Activated CD4-positive, alpha-beta T cell treated with anti-CD3 and anti-CD28 coated beads for 36 hours (primary cell): ENCODE measurements around the gene SPATA6. TPM values are rescaled to one million over a fixed set of nuclear protein-coding genes. Genes with fewer than 3 reads are reported as not detected.
"Not testable (repeated sequence)": the region's sequence is repeated elsewhere in the genome, so short reads cannot be mapped to it uniquely, and the experiment has no call there.

Experiments
- ATAC-seq: fragments of 200-7000 bp; cut with Tn5 transposase; one replicate; pipeline ENCODE4 v1.10.0; 2021; ENCODE audit warnings: mild to moderate bottlenecking, moderate library complexity
- CTCF ChIA-PET: fragments of 350-600 bp; sonication (Branson Sonifier 250); formaldehyde crosslinking; loops from one replicate; lab custom pipeline; 2021; ENCODE audit warnings: antibody characterized with exemption; lab: Charles Lee
- POLR2A ChIA-PET: fragments of 350-600 bp; sonication (Branson Sonifier 250); formaldehyde crosslinking; loops from one replicate; lab custom pipeline; 2021; ENCODE audit warnings: antibody characterized with exemption, inconsistent platforms; lab: Charles Lee
- DNase-seq: peaks from one replicate; pipeline ENCODE4 v3.0.0-alpha.2; 2020
- H3K27ac Mint-ChIP-seq: one replicate; pipeline ENCODE4 v1.8.0; 2021; ENCODE audit warnings: mixed read lengths
- H3K27me3 Mint-ChIP-seq: one replicate; pipeline ENCODE4 v1.8.0; 2021; ENCODE audit warnings: mixed read lengths
- H3K36me3 Mint-ChIP-seq: one replicate; pipeline ENCODE4 v1.8.0; 2021; ENCODE audit warnings: low read depth, mixed read lengths
- H3K4me1 Mint-ChIP-seq: one replicate; pipeline ENCODE4 v1.8.0; 2021; ENCODE audit warnings: mixed read lengths
- H3K4me3 Mint-ChIP-seq: one replicate; pipeline ENCODE4 v1.8.0; 2021; ENCODE audit warnings: mild to moderate bottlenecking, moderate library complexity, mixed read lengths
- H3K9me3 Mint-ChIP-seq: one replicate; pipeline ENCODE4 v1.8.0; 2021; ENCODE audit warnings: low read depth, mixed read lengths
- intact Hi-C, 2 experiments: fragments of 100-400 bp; cut with DNase I in 1 of 2; cut with micrococcal nuclease in 1 of 2; formaldehyde crosslinking; loops; one replicate each; pipeline versions ENCODE4 v1.14.2 to v1.15.1; 2022 to 2024; cut with DNase I, micrococcal nuclease
- total RNA-seq, 2 experiments: library from RNA; stranded (reverse); gene quantifications; one replicate each; pipeline ENCODE4 v1.2.3, GENCODE V29; 2021

Gene SPATA6
- total RNA-seq, 2 experiments from 2014 or later, result 2.8 to 3.3 TPM

GRCh38 chr1:48284696-48285420 lies 187.1 kb downstream of the SPATA6 start:
- DNase-seq, POLR2A ChIA-PET, H3K9me3 Mint-ChIP-seq, H3K27ac Mint-ChIP-seq, H3K36me3 Mint-ChIP-seq, H3K27me3 Mint-ChIP-seq, H3K4me1 Mint-ChIP-seq, ATAC-seq, intact Hi-C loops, H3K4me3 Mint-ChIP-seq: not testable (repeated sequence)
- CTCF ChIA-PET, result interaction anchor here (0.6 to 1.2 kb wide), 3 partner anchors 14 to 76 kb away, joined by 3 read pairs; no protein-coding TSS in a partner anchor

- CTCF ChIA-PET, H3K27ac Mint-ChIP-seq, ATAC-seq, DNase-seq, H3K4me3 Mint-ChIP-seq, intact Hi-C loops, POLR2A ChIA-PET, H3K27me3 Mint-ChIP-seq, H3K36me3 Mint-ChIP-seq, H3K4me1 Mint-ChIP-seq: not testable (repeated sequence)
- H3K9me3 Mint-ChIP-seq, result peaks cover 14% of the 10 kb centered on the region
Measured at GRCh38 chr1:48282329-48282728, 189.7 kb downstream of the SPATA6 start.

- DNase-seq, H3K36me3 Mint-ChIP-seq, ATAC-seq, intact Hi-C loops, H3K27me3 Mint-ChIP-seq, CTCF ChIA-PET, H3K27ac Mint-ChIP-seq, H3K4me1 Mint-ChIP-seq, POLR2A ChIA-PET, H3K4me3 Mint-ChIP-seq: not testable (repeated sequence)
- peaks cover 21% of the 10 kb centered on the region for H3K9me3 Mint-ChIP-seq
Measured at GRCh38 chr1:48277437-48277836, 194.6 kb downstream of the SPATA6 start.

GRCh38 chr1:48266576-48266975 lies 205.4 kb downstream of the SPATA6 start:
- Mint-ChIP-seq H3K27me3 (peaks cover 3% of the 10 kb centered on the region), H3K4me3 (no peak overlapping the region), H3K4me1 (no peaks in the 10 kb centered on the region), H3K27ac (no peak overlapping the region), H3K9me3 (no peaks in the 10 kb centered on the region), H3K36me3 (no peaks in the 10 kb centered on the region)
- CTCF ChIA-PET, result no interaction called here
- POLR2A ChIA-PET, result interaction anchor here (0.5 kb wide), 1 partner anchor 127 kb away, joined by 7 read pairs; no protein-coding TSS in a partner anchor
- ATAC-seq (no peak), DNase-seq (no peak)
- intact Hi-C loops, result no loop called here

- Mint-ChIP-seq H3K9me3 (no peaks in the 10 kb centered on the region), H3K4me3 (no peak overlapping the region)
Measured at GRCh38 chr1:48263041-48263440, 209.0 kb downstream of the SPATA6 start.

GRCh38 chr1:48261881-48262400 lies 210.1 kb downstream of the SPATA6 start:
- no peaks in the 10 kb centered on the region for H3K4me1 Mint-ChIP-seq
- H3K27ac Mint-ChIP-seq, result no peak overlapping the region
- H3K27me3 Mint-ChIP-seq, result peaks cover 3% of the 10 kb centered on the region
- ATAC-seq (no peak), DNase-seq (no peak)
- no peaks in the 10 kb centered on the region for H3K9me3 Mint-ChIP-seq
- ChIA-PET CTCF (no interaction called here), POLR2A (no interaction called here)
- no peaks in the 10 kb centered on the region for H3K36me3 Mint-ChIP-seq
- intact Hi-C loops, result no loop called here
- no peak overlapping the region for H3K4me3 Mint-ChIP-seq

More at GRCh38 chr1:48263041-48263440, 209.0 kb downstream of the SPATA6 start:
- ChIA-PET CTCF (no interaction called here), POLR2A (no interaction called here)
- Mint-ChIP-seq H3K27ac (no peak overlapping the region), H3K4me1 (no peaks in the 10 kb centered on the region), H3K27me3 (peaks cover 3% of the 10 kb centered on the region), H3K36me3 (no peaks in the 10 kb centered on the region)
- ATAC-seq (no peak), DNase-seq (no peak)
- intact Hi-C loops, result no loop called here

- intact Hi-C loops, result no loop called here
- Mint-ChIP-seq H3K27ac (no peak overlapping the region), H3K4me3 (no peak overlapping the region), H3K4me1 (no peaks in the 10 kb centered on the region), H3K27me3 (no peaks in the 10 kb centered on the region), H3K9me3 (no peaks in the 10 kb centered on the region), H3K36me3 (no peaks in the 10 kb centered on the region)
- POLR2A ChIA-PET, result no interaction called here
- DNase-seq (no peak), ATAC-seq (no peak)
- CTCF ChIA-PET, result no interaction called here
Measured at GRCh38 chr1:48258106-48258505, 213.9 kb downstream of the SPATA6 start.

GRCh38 chr1:48254254-48254653 lies 217.8 kb downstream of the SPATA6 start:
- no peak for DNase-seq
- CTCF ChIA-PET, result no interaction called here
- no peaks in the 10 kb centered on the region for H3K4me1 Mint-ChIP-seq

GRCh38 chr1:48251821-48252220 lies 220.2 kb downstream of the SPATA6 start:
- Mint-ChIP-seq H3K27me3 (peaks cover 6% of the 10 kb centered on the region), H3K4me1 (no peaks in the 10 kb centered on the region), H3K27ac (no peak overlapping the region), H3K4me3 (no peak overlapping the region), H3K36me3 (no peaks in the 10 kb centered on the region), H3K9me3 (no peaks in the 10 kb centered on the region)
- intact Hi-C loops, result no loop called here
- ATAC-seq (no peak), DNase-seq (no peak)
- ChIA-PET CTCF (interaction anchor here (0.6 kb wide), 1 partner anchor 171 kb away, joined by 3 read pairs; no protein-coding TSS in a partner anchor), POLR2A (no interaction called here)

More at GRCh38 chr1:48254254-48254653, 217.8 kb downstream of the SPATA6 start:
- Mint-ChIP-seq H3K36me3 (no peaks in the 10 kb centered on the region), H3K27ac (no peak overlapping the region), H3K4me3 (no peak overlapping the region), H3K27me3 (peaks cover 2% of the 10 kb centered on the region), H3K9me3 (no peaks in the 10 kb centered on the region)
- ATAC-seq, result no peak
- POLR2A ChIA-PET, result no interaction called here
- intact Hi-C loops, result no loop called here

- no peak for ATAC-seq
- no peak for DNase-seq
- intact Hi-C loops, result no loop called here
- Mint-ChIP-seq H3K27me3 (peaks cover 6% of the 10 kb centered on the region), H3K27ac (no peak overlapping the region), H3K36me3 (no peaks in the 10 kb centered on the region), H3K9me3 (no peaks in the 10 kb centered on the region), H3K4me1 (no peaks in the 10 kb centered on the region), H3K4me3 (no peak overlapping the region)
- ChIA-PET CTCF (interaction anchor here (0.6 to 0.7 kb wide), 2 partner anchors 157 to 170 kb away, joined by 3 read pairs; no protein-coding TSS in a partner anchor), POLR2A (no interaction called here)
Measured at GRCh38 chr1:48251323-48251722, 220.7 kb downstream of the SPATA6 start.

GRCh38 chr1:48250572-48250971 lies 221.4 kb downstream of the SPATA6 start:
- no peaks in the 10 kb centered on the region for H3K36me3 Mint-ChIP-seq
- CTCF ChIA-PET, result no interaction called here
- ATAC-seq, result no peak
- H3K4me3 Mint-ChIP-seq, result no peak overlapping the region
- H3K27ac Mint-ChIP-seq, result no peak overlapping the region
- DNase-seq, result no peak
- POLR2A ChIA-PET, result no interaction called here
- peaks cover 6% of the 10 kb centered on the region for H3K27me3 Mint-ChIP-seq
- H3K4me1 Mint-ChIP-seq, result no peaks in the 10 kb centered on the region
- H3K9me3 Mint-ChIP-seq, result no peaks in the 10 kb centered on the region
- intact Hi-C loops, result no loop called here

GRCh38 chr1:48249868-48250267 lies 222.1 kb downstream of the SPATA6 start:
- Mint-ChIP-seq H3K27ac (no peak overlapping the region), H3K4me3 (no peak overlapping the region), H3K9me3 (no peaks in the 10 kb centered on the region), H3K27me3 (peaks cover 6% of the 10 kb centered on the region), H3K4me1 (peaks cover 3% of the 10 kb centered on the region), H3K36me3 (no peaks in the 10 kb centered on the region)
- ATAC-seq, result no peak
- ChIA-PET POLR2A (no interaction called here), CTCF (no interaction called here)
- no peak for DNase-seq
- intact Hi-C loops, result no loop called here
